ENCODE results near the gene ACTL8.
"Not testable (repeated sequence)": the region's sequence is repeated elsewhere in the genome, so short reads cannot be mapped to it uniquely, and the experiment has no call there.

ACTL8 gene

GRCh38 chr1:17739050-17739449 lies 16.1 kb upstream of the ACTL8 start:
- Histone ChIP-seq H3K36me3 (ENCODE audit: control insufficient read depth, insufficient read depth, low read length) (no peaks in the 10 kb centered on the region), H3K4me3 (ENCODE audit: low read depth, low read length) (no peak overlapping the region), H3K4me1 (ENCODE audit: control insufficient read depth, insufficient read depth, low read length) (no peaks in the 10 kb centered on the region), H3K27me3 (ENCODE audit: control insufficient read depth, insufficient read depth, low read length) (no peaks in the 10 kb centered on the region), H3K9me3 (ENCODE audit: control insufficient read depth, insufficient read depth, low read length) (no peaks in the 10 kb centered on the region), H3K9ac (ENCODE audit: low read depth, low read length) (no peak overlapping the region)

GRCh38 chr1:17741052-17741451 lies 14.1 kb upstream of the ACTL8 start:
- no peak overlapping the region for H3K9ac ChIP-seq (ENCODE audit: low read depth, low read length)
- H3K36me3 ChIP-seq (ENCODE audit: control insufficient read depth, insufficient read depth, low read length): no peaks in the 10 kb centered on the region
- H3K4me1 ChIP-seq (ENCODE audit: control insufficient read depth, insufficient read depth, low read length): no peaks in the 10 kb centered on the region
- H3K9me3 ChIP-seq (ENCODE audit: control insufficient read depth, insufficient read depth, low read length): no peaks in the 10 kb centered on the region
- H3K27me3 ChIP-seq (ENCODE audit: control insufficient read depth, insufficient read depth, low read length): no peaks in the 10 kb centered on the region
- H3K4me3 ChIP-seq (ENCODE audit: low read depth, low read length): no peak overlapping the region

- H3K4me3 ChIP-seq (ENCODE audit: low read depth, low read length): no peak overlapping the region
- no peaks in the 10 kb centered on the region for H3K36me3 ChIP-seq (ENCODE audit: control insufficient read depth, insufficient read depth, low read length)
- no peaks in the 10 kb centered on the region for H3K27me3 ChIP-seq (ENCODE audit: control insufficient read depth, insufficient read depth, low read length)
- no peaks in the 10 kb centered on the region for H3K4me1 ChIP-seq (ENCODE audit: control insufficient read depth, insufficient read depth, low read length)
- no peaks in the 10 kb centered on the region for H3K9me3 ChIP-seq (ENCODE audit: control insufficient read depth, insufficient read depth, low read length)
- no peak overlapping the region for H3K9ac ChIP-seq (ENCODE audit: low read depth, low read length)
Observed at GRCh38 chr1:17742583-17742982, 12.6 kb upstream of the ACTL8 start.

DNA sequence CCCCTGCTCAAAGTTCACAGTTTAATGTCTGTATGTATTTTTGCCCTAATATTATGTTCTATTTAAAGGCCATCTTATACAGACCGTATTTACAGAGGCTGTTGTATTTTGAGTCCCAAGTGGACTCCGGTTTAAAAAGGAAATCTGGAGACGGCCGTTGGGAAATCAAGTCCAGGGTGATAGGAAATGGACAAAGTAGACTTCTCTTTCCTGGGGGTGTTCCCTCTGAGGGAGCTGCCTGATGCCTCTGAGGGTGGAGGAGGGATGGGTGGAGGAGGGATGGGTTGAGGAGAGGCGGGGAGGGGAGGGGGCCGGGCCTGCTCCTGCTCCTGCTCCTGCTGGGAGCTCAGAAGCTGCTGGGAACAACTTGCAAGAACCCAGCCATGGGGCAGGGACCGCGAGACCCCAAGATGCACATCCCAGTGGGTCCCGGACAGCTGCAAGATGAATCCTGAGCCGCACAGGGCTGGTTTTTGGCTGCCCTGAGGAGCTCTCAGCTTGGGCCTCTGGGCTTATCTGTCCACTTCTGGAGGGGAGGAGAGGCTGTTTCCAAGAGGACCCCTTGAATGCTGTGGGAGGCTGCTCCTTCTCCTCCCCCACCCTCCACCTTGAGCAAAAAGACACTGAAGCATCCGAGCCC lies 12.0 kb upstream of the ACTL8 start:
- no peak overlapping the region for H3K9ac ChIP-seq (ENCODE audit: low read depth, low read length)
- H3K4me3 ChIP-seq (ENCODE audit: low read depth, low read length): no peak overlapping the region
- H3K4me1 ChIP-seq (ENCODE audit: control insufficient read depth, insufficient read depth, low read length): no peaks in the 10 kb centered on the region
- H3K9me3 ChIP-seq (ENCODE audit: control insufficient read depth, insufficient read depth, low read length): no peaks in the 10 kb centered on the region
- no peaks in the 10 kb centered on the region for H3K36me3 ChIP-seq (ENCODE audit: control insufficient read depth, insufficient read depth, low read length)
- no peaks in the 10 kb centered on the region for H3K27me3 ChIP-seq (ENCODE audit: control insufficient read depth, insufficient read depth, low read length)

- no peaks in the 10 kb centered on the region for H3K27me3 ChIP-seq (ENCODE audit: control insufficient read depth, insufficient read depth, low read length)
- H3K4me3 ChIP-seq (ENCODE audit: low read depth, low read length): no peak overlapping the region
- H3K9ac ChIP-seq (ENCODE audit: low read depth, low read length): no peak overlapping the region
- H3K4me1 ChIP-seq (ENCODE audit: control insufficient read depth, insufficient read depth, low read length): no peaks in the 10 kb centered on the region
- no peaks in the 10 kb centered on the region for H3K9me3 ChIP-seq (ENCODE audit: control insufficient read depth, insufficient read depth, low read length)
- H3K36me3 ChIP-seq (ENCODE audit: control insufficient read depth, insufficient read depth, low read length): no peaks in the 10 kb centered on the region
Observed at GRCh38 chr1:17743925-17744324, 11.2 kb upstream of the ACTL8 start.

DNA sequence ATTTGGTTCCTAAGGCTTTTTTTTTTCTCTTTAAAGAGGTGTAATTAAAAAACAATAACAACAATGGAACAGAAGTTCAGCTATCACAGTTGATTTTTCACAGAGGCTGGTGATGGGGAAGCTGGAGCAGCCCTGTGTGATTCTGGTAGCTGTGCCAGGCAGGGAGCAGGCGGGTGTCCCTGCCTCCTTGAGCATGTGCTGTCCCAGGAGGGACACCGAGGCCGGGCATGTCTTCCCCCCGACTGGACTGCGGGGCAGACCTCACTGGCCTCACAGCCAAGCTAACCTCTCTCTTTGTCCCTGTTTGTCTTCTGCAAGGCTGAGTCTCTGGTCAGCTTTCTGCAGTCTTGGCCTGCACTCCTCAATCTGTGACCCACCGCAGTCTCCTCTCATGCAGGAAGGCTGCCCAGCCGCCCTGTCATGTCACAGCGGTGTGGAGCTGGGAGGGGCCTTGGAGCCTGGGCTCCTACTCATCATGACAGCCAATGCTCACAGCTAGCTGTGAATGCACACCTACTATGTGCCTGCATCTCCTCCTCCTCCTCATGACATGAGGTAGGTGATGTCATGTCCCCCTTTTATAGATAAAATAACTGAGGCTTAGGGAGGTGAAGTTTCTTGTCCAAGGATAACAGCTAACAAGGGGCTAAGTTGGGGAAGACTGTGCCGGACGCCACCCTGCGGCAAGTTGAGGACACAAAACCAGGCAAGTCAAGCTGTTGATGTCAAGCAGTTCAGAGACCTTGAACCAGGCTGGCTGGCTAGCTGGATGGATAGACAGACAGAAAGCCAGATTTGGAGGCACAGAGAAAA lies 10.3 kb upstream of the ACTL8 start:
- Histone ChIP-seq H3K27me3 (ENCODE audit: control insufficient read depth, insufficient read depth, low read length) (no peaks in the 10 kb centered on the region), H3K4me3 (ENCODE audit: low read depth, low read length) (no peak overlapping the region), H3K9ac (ENCODE audit: low read depth, low read length) (no peak overlapping the region), H3K9me3 (ENCODE audit: control insufficient read depth, insufficient read depth, low read length) (no peaks in the 10 kb centered on the region), H3K4me1 (ENCODE audit: control insufficient read depth, insufficient read depth, low read length) (no peaks in the 10 kb centered on the region), H3K36me3 (ENCODE audit: control insufficient read depth, insufficient read depth, low read length) (no peaks in the 10 kb centered on the region)

- Histone ChIP-seq H3K4me1 (ENCODE audit: control insufficient read depth, insufficient read depth, low read length) (no peaks in the 10 kb centered on the region), H3K9ac (ENCODE audit: low read depth, low read length) (no peak overlapping the region), H3K27me3 (ENCODE audit: control insufficient read depth, insufficient read depth, low read length) (no peaks in the 10 kb centered on the region), H3K4me3 (ENCODE audit: low read depth, low read length) (no peak overlapping the region), H3K9me3 (ENCODE audit: control insufficient read depth, insufficient read depth, low read length) (no peaks in the 10 kb centered on the region), H3K36me3 (ENCODE audit: control insufficient read depth, insufficient read depth, low read length) (no peaks in the 10 kb centered on the region)
Observed at GRCh38 chr1:17745479-17745955, 9.6 kb upstream of the ACTL8 start.

DNA sequence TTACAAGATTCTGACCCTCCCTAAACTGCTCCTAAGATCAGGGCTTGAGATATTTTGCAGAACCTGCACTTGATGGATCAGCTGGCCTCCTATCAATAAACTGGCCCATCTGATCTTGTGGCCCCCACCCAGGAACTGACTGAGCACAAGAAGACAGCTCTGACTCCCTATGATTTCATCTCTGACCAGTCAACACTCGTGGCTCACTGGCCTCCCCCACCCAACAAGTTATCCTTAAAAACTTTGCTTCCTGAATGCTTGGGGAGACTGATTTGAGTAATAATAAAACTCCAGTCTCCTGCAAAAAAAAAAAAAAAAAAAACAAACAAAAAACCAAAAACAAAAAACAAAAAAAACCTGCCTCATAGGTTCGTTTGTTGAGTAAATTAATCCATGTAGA lies 8.9 kb upstream of the ACTL8 start:
- H3K4me3 ChIP-seq (ENCODE audit: low read depth, low read length); H3K4me1 ChIP-seq (ENCODE audit: control insufficient read depth, insufficient read depth, low read length); H3K36me3 ChIP-seq (ENCODE audit: control insufficient read depth, insufficient read depth, low read length); H3K9ac ChIP-seq (ENCODE audit: low read depth, low read length); H3K9me3 ChIP-seq (ENCODE audit: control insufficient read depth, insufficient read depth, low read length); H3K27me3 ChIP-seq (ENCODE audit: control insufficient read depth, insufficient read depth, low read length): not testable (repeated sequence)

DNA sequence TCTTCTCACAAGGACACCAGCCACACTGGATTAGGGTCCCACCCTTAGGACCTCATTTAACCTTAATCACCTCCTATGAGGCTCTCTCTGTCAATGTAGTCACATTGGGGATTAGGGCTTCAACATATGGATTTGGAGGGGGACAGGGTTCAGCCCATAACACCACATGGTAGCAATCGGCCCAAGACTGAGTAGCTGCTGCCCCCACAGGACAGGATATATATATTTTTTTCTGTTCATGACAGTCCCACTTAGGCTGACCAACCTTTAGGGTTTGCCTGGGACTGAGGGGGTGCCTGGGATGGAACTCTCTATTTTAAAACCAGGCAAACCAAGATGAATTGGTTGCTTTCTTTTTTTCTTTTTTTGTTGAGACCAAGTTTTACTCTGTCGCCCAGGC lies 8.2 kb upstream of the ACTL8 start:
- no peak overlapping the region for H3K9ac ChIP-seq (ENCODE audit: low read depth, low read length)
- H3K27me3 ChIP-seq (ENCODE audit: control insufficient read depth, insufficient read depth, low read length): no peaks in the 10 kb centered on the region
- H3K36me3 ChIP-seq (ENCODE audit: control insufficient read depth, insufficient read depth, low read length): no peaks in the 10 kb centered on the region
- no peaks in the 10 kb centered on the region for H3K9me3 ChIP-seq (ENCODE audit: control insufficient read depth, insufficient read depth, low read length)
- no peak overlapping the region for H3K4me3 ChIP-seq (ENCODE audit: low read depth, low read length)
- H3K4me1 ChIP-seq (ENCODE audit: control insufficient read depth, insufficient read depth, low read length): no peaks in the 10 kb centered on the region

GRCh38 chr1:17750333-17750732 lies 4.8 kb upstream of the ACTL8 start:
- Histone ChIP-seq H3K36me3 (ENCODE audit: control insufficient read depth, insufficient read depth, low read length) (no peaks in the 10 kb centered on the region), H3K4me1 (ENCODE audit: control insufficient read depth, insufficient read depth, low read length) (no peaks in the 10 kb centered on the region), H3K27me3 (ENCODE audit: control insufficient read depth, insufficient read depth, low read length) (no peaks in the 10 kb centered on the region), H3K9me3 (ENCODE audit: control insufficient read depth, insufficient read depth, low read length) (peaks cover 9% of the 10 kb centered on the region), H3K9ac (ENCODE audit: low read depth, low read length) (no peak overlapping the region), H3K4me3 (ENCODE audit: low read depth, low read length) (no peak overlapping the region)

DNA sequence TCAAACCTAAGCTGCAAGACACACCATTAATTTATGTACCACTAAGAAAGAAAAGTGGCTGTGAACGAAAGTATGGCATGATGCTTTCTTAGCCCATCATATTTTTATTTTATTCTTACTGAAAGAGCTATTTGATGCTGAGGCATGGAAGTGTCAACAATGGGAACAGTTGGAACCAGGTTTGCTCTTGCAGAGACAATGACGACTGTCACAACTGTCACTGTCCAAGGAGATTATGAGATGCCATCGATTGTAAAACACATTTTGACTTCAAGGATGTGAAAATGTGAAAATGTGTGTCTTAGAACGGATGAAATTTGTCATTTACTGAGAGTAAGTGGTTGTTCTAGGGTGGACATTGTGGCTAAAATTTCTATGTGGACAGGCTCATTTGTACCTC lies 2.8 kb upstream of the ACTL8 start:
- H3K4me1 ChIP-seq (ENCODE audit: control insufficient read depth, insufficient read depth, low read length): no peaks in the 10 kb centered on the region
- no peaks in the 10 kb centered on the region for H3K36me3 ChIP-seq (ENCODE audit: control insufficient read depth, insufficient read depth, low read length)
- no peaks in the 10 kb centered on the region for H3K27me3 ChIP-seq (ENCODE audit: control insufficient read depth, insufficient read depth, low read length)

DNA sequence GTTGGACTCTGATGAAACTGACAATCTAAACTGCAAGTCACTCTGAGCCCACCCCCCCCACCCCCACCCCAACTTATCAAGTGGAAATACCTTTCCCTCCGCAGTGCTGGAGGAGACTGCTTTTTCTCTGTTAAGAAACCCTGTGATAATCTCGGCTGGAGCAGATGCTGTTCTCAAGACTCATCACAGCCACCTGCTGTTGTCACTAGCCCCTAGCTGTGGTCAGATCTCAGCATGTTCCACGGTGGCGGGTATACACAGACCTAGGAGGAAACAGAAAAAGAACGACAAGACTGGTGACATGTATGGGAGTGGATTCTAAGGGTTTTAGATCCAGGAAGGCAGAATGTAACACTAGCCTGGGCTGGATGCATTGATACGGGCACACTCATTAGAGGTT lies 2.3 kb downstream of the ACTL8 start:
- H3K9me3 ChIP-seq (ENCODE audit: control insufficient read depth, insufficient read depth, low read length): peaks cover 30% of the 10 kb centered on the region
- H3K9ac ChIP-seq (ENCODE audit: low read depth, low read length): no peak overlapping the region
- H3K4me3 ChIP-seq (ENCODE audit: low read depth, low read length): no peak overlapping the region
- no peaks in the 10 kb centered on the region for H3K4me1 ChIP-seq (ENCODE audit: control insufficient read depth, insufficient read depth, low read length)
- peaks cover 2% of the 10 kb centered on the region for H3K27me3 ChIP-seq (ENCODE audit: control insufficient read depth, insufficient read depth, low read length)
- no peaks in the 10 kb centered on the region for H3K36me3 ChIP-seq (ENCODE audit: control insufficient read depth, insufficient read depth, low read length)

More for the DNA sequence above, 2.8 kb upstream of the ACTL8 start:
- Histone ChIP-seq H3K9ac (ENCODE audit: low read depth, low read length) (no peak overlapping the region), H3K9me3 (ENCODE audit: control insufficient read depth, insufficient read depth, low read length) (peaks cover 9% of the 10 kb centered on the region), H3K4me3 (ENCODE audit: low read depth, low read length) (no peak overlapping the region)
